ENCODE measurements around the gene NR2F1-AS1. TPM values are rescaled to one million over a fixed set of nuclear protein-coding genes. Genes with fewer than 3 reads are reported as not detected.

Gene NR2F1-AS1
- total RNA-seq, 1 experiment from 2014 or later: 27.0 TPM

DNA sequence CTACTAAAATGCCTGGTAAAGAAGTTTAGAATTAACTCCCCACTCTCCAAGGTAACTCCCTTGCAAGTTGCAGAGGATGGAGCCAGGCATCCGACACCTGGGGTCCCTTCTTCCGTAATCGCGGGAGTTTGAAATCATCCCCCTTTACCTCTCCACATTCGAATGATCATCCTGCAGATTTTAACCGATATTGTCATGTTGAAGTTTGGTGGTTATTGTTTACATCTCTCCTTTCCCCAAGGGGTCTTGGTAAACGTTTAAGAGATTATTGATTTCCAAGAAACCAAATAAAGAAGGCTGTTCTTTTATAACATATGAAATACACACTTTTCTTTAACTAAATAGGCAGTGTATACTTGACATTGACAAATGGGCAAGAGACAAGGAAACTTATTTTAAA is 28.7 kb upstream of the NR2F1-AS1 start:
- no peak overlapping the region for H3K27ac ChIP-seq (ENCODE audit: low read length)
- DNase-seq (ENCODE audit: low read depth, low spot score) (no peak), ATAC-seq (no peak)
- no peaks in the 10 kb centered on the region; the same call in 1 of the 2 replicates for H3K36me3 ChIP-seq (ENCODE audit: control insufficient read depth, insufficient read depth, low read length)
- H3K27me3 ChIP-seq (ENCODE audit: control insufficient read depth, insufficient read depth, low read length): peaks cover 44% of the 10 kb centered on the region
- intact Hi-C loops (cut with micrococcal nuclease; ENCODE audit: unreplicated experiment) (loop anchor here (5.0 to 10.0 kb wide), 2 partner anchors 193 to 305 kb away; no protein-coding TSS in a partner anchor), in situ Hi-C loops (cut with HindIII; ENCODE audit: low pct_unique_long_range_greater_than_20kb, low sequenced_read_pairs) (loop anchor here (25.0 kb wide), 1 partner anchor 203 kb away; no protein-coding TSS in a partner anchor)
- H3K4me1 ChIP-seq (ENCODE audit: control insufficient read depth, insufficient read depth, low read length): peaks cover 17% of the 10 kb centered on the region
- no TSS peak for BruUV-seq (replicated peaks)
- ChIA-PET CTCF (no interaction called here), POLR2A (no interaction called here)
- no peak for TF ChIP-seq POLR2AphosphoS5 (IDR thresholded peaks at IDR 0.05; ENCODE audit: low read depth, low read length)
- TF ChIP-seq, protein P1, sequence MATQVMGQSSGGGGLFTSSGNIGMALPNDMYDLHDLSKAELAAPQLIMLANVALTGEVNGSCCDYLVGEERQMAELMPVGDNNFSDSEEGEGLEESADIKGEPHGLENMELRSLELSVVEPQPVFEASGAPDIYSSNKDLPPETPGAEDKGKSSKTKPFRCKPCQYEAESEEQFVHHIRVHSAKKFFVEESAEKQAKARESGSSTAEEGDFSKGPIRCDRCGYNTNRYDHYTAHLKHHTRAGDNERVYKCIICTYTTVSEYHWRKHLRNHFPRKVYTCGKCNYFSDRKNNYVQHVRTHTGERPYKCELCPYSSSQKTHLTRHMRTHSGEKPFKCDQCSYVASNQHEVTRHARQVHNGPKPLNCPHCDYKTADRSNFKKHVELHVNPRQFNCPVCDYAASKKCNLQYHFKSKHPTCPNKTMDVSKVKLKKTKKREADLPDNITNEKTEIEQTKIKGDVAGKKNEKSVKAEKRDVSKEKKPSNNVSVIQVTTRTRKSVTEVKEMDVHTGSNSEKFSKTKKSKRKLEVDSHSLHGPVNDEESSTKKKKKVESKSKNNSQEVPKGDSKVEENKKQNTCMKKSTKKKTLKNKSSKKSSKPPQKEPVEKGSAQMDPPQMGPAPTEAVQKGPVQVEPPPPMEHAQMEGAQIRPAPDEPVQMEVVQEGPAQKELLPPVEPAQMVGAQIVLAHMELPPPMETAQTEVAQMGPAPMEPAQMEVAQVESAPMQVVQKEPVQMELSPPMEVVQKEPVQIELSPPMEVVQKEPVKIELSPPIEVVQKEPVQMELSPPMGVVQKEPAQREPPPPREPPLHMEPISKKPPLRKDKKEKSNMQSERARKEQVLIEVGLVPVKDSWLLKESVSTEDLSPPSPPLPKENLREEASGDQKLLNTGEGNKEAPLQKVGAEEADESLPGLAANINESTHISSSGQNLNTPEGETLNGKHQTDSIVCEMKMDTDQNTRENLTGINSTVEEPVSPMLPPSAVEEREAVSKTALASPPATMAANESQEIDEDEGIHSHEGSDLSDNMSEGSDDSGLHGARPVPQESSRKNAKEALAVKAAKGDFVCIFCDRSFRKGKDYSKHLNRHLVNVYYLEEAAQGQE (IDR thresholded peaks at IDR 0.05; ENCODE audit: insufficient read depth in 1 of 2, low read depth in 2 of 2, low read length in 1 of 2): no peak
- TF ChIP-seq, protein P2, sequence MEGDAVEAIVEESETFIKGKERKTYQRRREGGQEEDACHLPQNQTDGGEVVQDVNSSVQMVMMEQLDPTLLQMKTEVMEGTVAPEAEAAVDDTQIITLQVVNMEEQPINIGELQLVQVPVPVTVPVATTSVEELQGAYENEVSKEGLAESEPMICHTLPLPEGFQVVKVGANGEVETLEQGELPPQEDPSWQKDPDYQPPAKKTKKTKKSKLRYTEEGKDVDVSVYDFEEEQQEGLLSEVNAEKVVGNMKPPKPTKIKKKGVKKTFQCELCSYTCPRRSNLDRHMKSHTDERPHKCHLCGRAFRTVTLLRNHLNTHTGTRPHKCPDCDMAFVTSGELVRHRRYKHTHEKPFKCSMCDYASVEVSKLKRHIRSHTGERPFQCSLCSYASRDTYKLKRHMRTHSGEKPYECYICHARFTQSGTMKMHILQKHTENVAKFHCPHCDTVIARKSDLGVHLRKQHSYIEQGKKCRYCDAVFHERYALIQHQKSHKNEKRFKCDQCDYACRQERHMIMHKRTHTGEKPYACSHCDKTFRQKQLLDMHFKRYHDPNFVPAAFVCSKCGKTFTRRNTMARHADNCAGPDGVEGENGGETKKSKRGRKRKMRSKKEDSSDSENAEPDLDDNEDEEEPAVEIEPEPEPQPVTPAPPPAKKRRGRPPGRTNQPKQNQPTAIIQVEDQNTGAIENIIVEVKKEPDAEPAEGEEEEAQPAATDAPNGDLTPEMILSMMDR (IDR thresholded peaks at IDR 0.05): no peak
- TF ChIP-seq TCF7L2 (IDR thresholded peaks at IDR 0.05; ENCODE audit: low read depth, low read length): no peak
- TF ChIP-seq SIN3A (IDR thresholded peaks at IDR 0.05; ENCODE audit: borderline replicate concordance, insufficient read depth, low read depth, low read length): no peak
- H3K9me3 ChIP-seq (ENCODE audit: control insufficient read depth, insufficient read depth, low read depth, low read length): no peaks in the 10 kb centered on the region
- H3K4me3 ChIP-seq (ENCODE audit: low read depth in 2 of 2, low read length in 2 of 2): no peak overlapping the region

DNA sequence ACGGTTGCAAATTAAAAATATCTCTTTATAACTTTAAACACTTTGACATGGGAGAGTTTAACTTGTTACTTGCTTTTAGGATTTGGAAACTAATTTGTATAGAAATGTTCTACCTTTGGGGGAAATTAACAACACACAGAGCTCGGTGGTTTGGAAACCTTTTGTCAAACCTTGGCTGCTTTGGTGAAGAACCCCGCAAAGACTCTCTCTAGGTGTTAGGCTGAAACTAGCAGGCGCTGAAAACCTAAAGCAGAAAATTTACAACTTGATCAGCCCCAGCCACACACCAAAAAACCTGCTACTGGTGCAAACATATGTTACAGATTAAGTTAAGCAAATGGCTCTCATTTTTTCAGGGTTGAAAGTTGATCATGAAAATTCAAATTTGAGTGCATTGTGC is 27.8 kb upstream of the NR2F1-AS1 start:
- in situ Hi-C loops (cut with HindIII; ENCODE audit: low pct_unique_long_range_greater_than_20kb, low sequenced_read_pairs): loop anchor here (25.0 kb wide), 1 partner anchor 203 kb away; no protein-coding TSS in a partner anchor
- peaks cover 44% of the 10 kb centered on the region for H3K27me3 ChIP-seq (ENCODE audit: control insufficient read depth, insufficient read depth, low read length)
- POLR2A ChIA-PET: no interaction called here

More for the DNA sequence above, 27.8 kb upstream of the NR2F1-AS1 start:
- no peaks in the 10 kb centered on the region for H3K9me3 ChIP-seq (ENCODE audit: control insufficient read depth, insufficient read depth, low read depth, low read length)
- no peak for ATAC-seq
- no peaks in the 10 kb centered on the region; the same call in 1 of the 2 replicates for H3K36me3 ChIP-seq (ENCODE audit: control insufficient read depth, insufficient read depth, low read length)
- no peak overlapping the region for H3K27ac ChIP-seq (ENCODE audit: low read length)
- no TSS peak for BruUV-seq (replicated peaks)
- peaks cover 17% of the 10 kb centered on the region for H3K4me1 ChIP-seq (ENCODE audit: control insufficient read depth, insufficient read depth, low read length)
- intact Hi-C loops (cut with micrococcal nuclease; ENCODE audit: unreplicated experiment): loop anchor here (5.0 kb wide), 1 partner anchor 193 kb away; no protein-coding TSS in a partner anchor
- DNase-seq (ENCODE audit: low read depth, low spot score): no peak
- TF ChIP-seq, protein P2 (IDR thresholded peaks at IDR 0.05): no peak
- no peak for TF ChIP-seq TCF7L2 (IDR thresholded peaks at IDR 0.05; ENCODE audit: low read depth, low read length)
- TF ChIP-seq, protein P1 (IDR thresholded peaks at IDR 0.05; ENCODE audit: insufficient read depth in 1 of 2, low read depth in 2 of 2, low read length in 1 of 2): no peak
- TF ChIP-seq POLR2AphosphoS5 (IDR thresholded peaks at IDR 0.05; ENCODE audit: low read depth, low read length): no peak
- TF ChIP-seq SIN3A (IDR thresholded peaks at IDR 0.05; ENCODE audit: borderline replicate concordance, insufficient read depth, low read depth, low read length): no peak
- no peak overlapping the region for H3K4me3 ChIP-seq (ENCODE audit: low read depth in 2 of 2, low read length in 2 of 2)
- CTCF ChIA-PET: no interaction called here

Measured in Panc1 (cell line).